IMR-90 (cell line): Measurements from ENCODE around the gene CALHM1. TPM values are rescaled to one million over a fixed set of nuclear protein-coding genes. Genes with fewer than 3 reads are reported as not detected.

Source experiments
- ATAC-seq: fragments of 200-7000 bp; cut with Tn5 transposase; 2 replicates; pipeline ENCODE4 v1.9.1; 2020; ENCODE audit warnings: low read depth, mild to moderate bottlenecking, moderate library complexity
- BruUV-seq: library from RNA; stranded (reverse); fragments of 400-500 nt; replicated peaks from 2 replicates; lab custom pipeline; 2021; lab: Mats Ljungman, UMichigan
- CTCF ChIA-PET: fragments of 300-600 bp; formaldehyde crosslinking; extraction: SDS; loops from one replicate; lab custom pipeline; 2021; ENCODE audit warnings: antibody characterized with exemption; lab: Yijun Ruan, JAX
- POLR2A ChIA-PET: fragments of 300-600 bp; sonication (Branson Sonifier 250); formaldehyde crosslinking; loops from one replicate; lab custom pipeline; 2022; ENCODE audit warnings: antibody characterized with exemption; ENCODE audit not compliant: unreplicated experiment; lab: Charles Lee
- DNase-seq: peaks from one replicate; pipeline ENCODE4 v3.0.0; 2013
- H2AFZ ChIP-seq: replicated peaks from 2 replicates; pipeline ENCODE3; 2013; ENCODE audit warnings: low read length, mild to moderate bottlenecking; ENCODE audit not compliant: poor library complexity
- H2AK5ac ChIP-seq: 2 replicates; pipeline ENCODE4 v1.6.1; 2013; ENCODE audit warnings: low read depth, low read length, inconsistent platforms
- H2AK9ac ChIP-seq: replicated peaks from 2 replicates; pipeline ENCODE3; 2013; ENCODE audit warnings: mild to moderate bottlenecking, low read depth, low read length, moderate library complexity; ENCODE audit not compliant: poor library complexity
- H2BK120ac ChIP-seq: 2 replicates; pipeline ENCODE4 v1.6.1; 2013; ENCODE audit warnings: low read depth, low read length, inconsistent platforms
- H2BK15ac ChIP-seq: 3 replicates; pipeline ENCODE4 v1.6.1; 2013; ENCODE audit warnings: low read depth, low read length, inconsistent platforms
- H2BK20ac ChIP-seq: 2 replicates; pipeline ENCODE4 v1.6.1; 2013; ENCODE audit warnings: low read depth, mild to moderate bottlenecking, inconsistent platforms, low read length, moderate library complexity
- H2BK5ac ChIP-seq: 2 replicates; pipeline ENCODE4 v1.6.1; 2013; ENCODE audit warnings: mild to moderate bottlenecking, low read depth, low read length, inconsistent platforms; ENCODE audit not compliant: poor library complexity, severe bottlenecking
- H3K14ac ChIP-seq: replicated peaks from 2 replicates; pipeline ENCODE4 v1.6.1; 2013; ENCODE audit warnings: low read depth, low read length, inconsistent platforms
- H3K18ac ChIP-seq: 2 replicates; pipeline ENCODE4 v1.6.1; 2013; ENCODE audit warnings: low read depth, low read length, control low read depth
- H3K23ac ChIP-seq: 2 replicates; pipeline ENCODE4 v1.6.1; 2013; ENCODE audit warnings: low read depth, low read length, inconsistent platforms
- H3K27ac ChIP-seq: 2 replicates; pipeline ENCODE4 v1.5.1; 2013; ENCODE audit warnings: mild to moderate bottlenecking, control low read depth, low read length; ENCODE audit not compliant: insufficient read depth
- H3K27me3 ChIP-seq: 2 replicates; pipeline ENCODE4 v1.6.1; 2013; ENCODE audit warnings: low read length; ENCODE audit not compliant: control insufficient read depth, insufficient read depth
- H3K36me3 ChIP-seq: 2 replicates; pipeline ENCODE4 v1.6.1; 2013; ENCODE audit warnings: low read length, mixed read lengths; ENCODE audit not compliant: control insufficient read depth, insufficient read depth
- H3K4ac ChIP-seq: 2 replicates; pipeline ENCODE4 v1.6.1; 2013; ENCODE audit warnings: low read depth, low read length, inconsistent platforms
- H3K4me1 ChIP-seq: 2 replicates; pipeline ENCODE4 v1.6.1; 2013; ENCODE audit warnings: low read length, mixed read lengths; ENCODE audit not compliant: control insufficient read depth, insufficient read depth
- H3K4me2 ChIP-seq: 2 replicates; pipeline ENCODE4 v1.6.1; 2013; ENCODE audit warnings: low read depth, mild to moderate bottlenecking, control low read depth, low read length, moderate library complexity
- H3K4me3 ChIP-seq: 2 replicates; pipeline ENCODE4 v1.5.1; 2013; ENCODE audit warnings: low read depth, mild to moderate bottlenecking, control low read depth, low read length, moderate library complexity; ENCODE audit not compliant: insufficient read depth
- H3K56ac ChIP-seq: 2 replicates; pipeline ENCODE4 v1.6.1; 2013; ENCODE audit warnings: low read length, inconsistent platforms; ENCODE audit not compliant: insufficient read depth; ENCODE audit errors: extremely low read depth
- H3K79me1 ChIP-seq, 2 experiments: 2 replicates each; pipeline ENCODE4 v1.6.1; 2013; ENCODE audit warnings: low read length in 2 of 2, inconsistent platforms in 1 of 2, low read depth in 1 of 2
- H3K9ac ChIP-seq: 2 replicates; pipeline ENCODE4 v1.6.1; 2013; ENCODE audit warnings: low read depth, low read length, control low read depth
- H3K9me1 ChIP-seq: 2 replicates; pipeline ENCODE4 v1.6.1; 2013; ENCODE audit warnings: low read length, inconsistent platforms; ENCODE audit not compliant: insufficient read depth
- H3K9me3 ChIP-seq: 2 replicates; pipeline ENCODE4 v1.6.1; 2013; ENCODE audit warnings: low read length; ENCODE audit not compliant: control insufficient read depth, insufficient read depth
- H4K20me1 ChIP-seq: 2 replicates; pipeline ENCODE4 v1.6.1; 2013; ENCODE audit warnings: low read length, inconsistent platforms; ENCODE audit not compliant: insufficient read depth
- H4K5ac ChIP-seq: 2 replicates; pipeline ENCODE4 v1.6.1; 2013; ENCODE audit warnings: mild to moderate bottlenecking, low read depth, low read length, control low read depth
- H4K8ac ChIP-seq, 2 experiments: 2 replicates each; pipeline ENCODE4 v1.6.1; 2013; ENCODE audit warnings: low read depth in 2 of 2, low read length in 2 of 2, control low read depth in 1 of 2, inconsistent platforms in 1 of 2
- H4K91ac ChIP-seq: 2 replicates; pipeline ENCODE4 v1.6.1; 2013; ENCODE audit warnings: low read depth, low read length, inconsistent platforms; ENCODE audit not compliant: insufficient read depth
- CEBPB ChIP-seq: IDR thresholded peaks from 2 replicates; pipeline ENCODE4 v1.6.1; 2012; ENCODE audit warnings: low read depth, low read length, improper control_type of control experiment
- CHD1 ChIP-seq: IDR thresholded peaks from 2 replicates; pipeline ENCODE4 v1.6.1; 2012; ENCODE audit warnings: low read depth, low read length, improper control_type of control experiment
- MAFK ChIP-seq: IDR thresholded peaks from 2 replicates; pipeline ENCODE4 v1.6.1; 2012; ENCODE audit warnings: low read depth, low read length, improper control_type of control experiment
- MAZ ChIP-seq: IDR thresholded peaks from 2 replicates; pipeline ENCODE4 v1.6.1; 2012; ENCODE audit warnings: low read depth, mild to moderate bottlenecking, low read length, improper control_type of control experiment, moderate library complexity, borderline replicate concordance
- NFE2L2 ChIP-seq: fragments of 150-350 bp; IDR thresholded peaks from 2 replicates; pipeline ENCODE4 v1.6.1; 2016; ENCODE audit warnings: low read depth, mild to moderate bottlenecking, low read length
- RFX5 ChIP-seq: IDR thresholded peaks from 2 replicates; pipeline ENCODE4 v1.8.0; 2012; ENCODE audit warnings: low read depth, mild to moderate bottlenecking, low read length, moderate library complexity
- USF2 ChIP-seq: fragments of 150-350 bp; IDR thresholded peaks from 2 replicates; pipeline ENCODE4 v1.6.1; 2017; ENCODE audit warnings: mild to moderate bottlenecking, antibody characterized with exemption, low read length, low read depth
- WGBS, 2 experiments: methylation state at CpG; one replicate each; pipeline versions ENCODE4 v1.1.5 to v1.1.7; 2013; ENCODE audit warnings: missing lambda C conversion rate in 2 of 2; ENCODE audit not compliant: insufficient read length in 1 of 2; ENCODE audit errors: extremely low coverage in 2 of 2; 5-methylcytosine and 5-hydroxymethylcytosine counted together
- dilution Hi-C: fragments of 300-500 bp; cut with HindIII; formaldehyde crosslinking; loops from one replicate; pipeline ENCODE4 v1.14.3; 2018; ENCODE audit warnings: low sequenced_read_pairs; ENCODE audit not compliant: unreplicated experiment
- in situ Hi-C: fragments of 300-500 bp; cut with MboI; formaldehyde crosslinking; loops from 3 replicates; pipeline ENCODE4 v1.14.3; 2019; ENCODE audit warnings: low sequenced_read_pairs, inconsistent platforms, mixed read lengths
- intact Hi-C: fragments of 100-400 bp; cut with micrococcal nuclease; formaldehyde crosslinking; loops from 2 replicates; pipeline ENCODE4 v1.10.0; 2022
- polyA plus RNA-seq, 3 experiments: library from polyadenylated mRNA; depleted of rRNA; stranded (reverse); fragments of >200 nt; gene quantifications; 2 replicates each; pipeline ENCODE4 v1.2.3, GENCODE V29; 2012; ENCODE audit warnings: low replicate concordance in 1 of 3
- total RNA-seq: library from RNA; depleted of rRNA; stranded (reverse); fragments of >200 nt; gene quantifications from 2 replicates; pipeline ENCODE4 v1.2.3, GENCODE V29; 2012

The CALHM1 gene
- total and polyA plus RNA-seq, 2 of the 4 experiments (the other 2 are of a cell fraction): not detected

- in situ Hi-C loops: loop anchor here (5.0 kb wide), 1 partner anchor 68 kb away; no protein-coding TSS in a partner anchor
Measured at GRCh38 chr10:103419101-103419500, 39.6 kb downstream of the CALHM1 start.

More at GRCh38 chr10:103419101-103419500, 39.6 kb downstream of the CALHM1 start:
- Histone ChIP-seq H3K9me3 (no peaks in the 10 kb centered on the region), H2AK5ac (no peak overlapping the region), H2AK9ac (no peak overlapping the region), H4K91ac (no peak overlapping the region), H3K27me3 (no peaks in the 10 kb centered on the region), H3K79me1 (peaks cover 3 to 8% of the 10 kb centered on the region in 2 experiments; a peak in 1 of 4 replicates), H3K4me3 (no peak overlapping the region), H3K27ac (no peak overlapping the region), H4K8ac (no peak overlapping the region), H3K4ac (no peak overlapping the region), H3K56ac (no peak overlapping the region), H3K14ac (no peak overlapping the region), H3K23ac (no peak overlapping the region), H3K9ac (no peak overlapping the region), H2AFZ (no peak overlapping the region), H4K20me1 (no peaks in the 10 kb centered on the region), H2BK120ac (no peak overlapping the region), H3K4me2 (no peak overlapping the region), H2BK5ac (no peak overlapping the region), H2BK20ac (no peak overlapping the region), H3K18ac (no peak overlapping the region), H4K5ac (no peak overlapping the region), H3K4me1 (no peaks in the 10 kb centered on the region), H3K36me3 (peaks cover 70% of the 10 kb centered on the region), H3K9me1 (no peaks in the 10 kb centered on the region), H2BK15ac (no peak overlapping the region)
- WGBS, 2 experiments: 100% methylated on average over 2 of the region's 4 CpGs; no CpG with 5 or more reads in 1 of the 2 experiments
- no TSS peak for BruUV-seq
- ChIA-PET CTCF (interaction anchor here (0.8 kb wide), 1 partner anchor 10 kb away, joined by 3 read pairs; no protein-coding TSS in a partner anchor), POLR2A (no interaction called here)
- TF ChIP-seq USF2 (no peak), CEBPB (no peak), NFE2L2 (no peak), MAFK (no peak), CHD1 (no peak), MAZ (no peak), RFX5 (no peak)
- ATAC-seq (no peak), DNase-seq (no peak)
- dilution Hi-C loops (no loop called here), intact Hi-C loops (loop anchor here (5.0 kb wide), 1 partner anchor 173 kb away; no protein-coding TSS in a partner anchor)
